Skin of body (tissue), 2 donors: ENCODE measurements around the gene ZNF578. TPM values are rescaled to one million over a fixed set of nuclear protein-coding genes. Genes with fewer than 3 reads are reported as not detected.
A peak's percentile ranks its signal among the peaks of the same experiment; 100 is the strongest.
"Not testable (repeated sequence)": the region's sequence is repeated elsewhere in the genome, so short reads cannot be mapped to it uniquely, and the experiment has no call there.

ENCODE experiments used
- DNase-seq: peaks from one replicate; lab custom pipeline; 2025; lab: John Stamatoyannopoulos, UW
- total RNA-seq: library from RNA; depleted of rRNA; stranded (reverse); fragments of >200 nt; gene quantifications from one replicate; pipeline ENCODE4 v1.2.3, GENCODE V29; 2014

Gene ZNF578
- total RNA-seq: 3.4 TPM

GRCh38 chr19:52453324-52454094 is at the start of gene ZNF578:
TSS of gene ZNF578 (plus strand) at chr19:52453553. CDS start at chr19:52501846, 48,293 bp downstream.
- peak; percentile 88 for DNase-seq

GRCh38 chr19:52410276-52410675 is 43.1 kb upstream of the ZNF578 start:
- DNase-seq: no peak

- no peak for DNase-seq
Measured at GRCh38 chr19:52415711-52416110, 37.6 kb upstream of the ZNF578 start.

GRCh38 chr19:52428937-52429336 is 24.4 kb upstream of the ZNF578 start, which contains the start of gene ZNF534:
TSS of gene ZNF534 (plus strand) at chr19:52429148. CDS start at chr19:52431475, 2,327 bp downstream.
- no peak for DNase-seq

GRCh38 chr19:52442179-52442578 is 11.2 kb upstream of the ZNF578 start:
- DNase-seq: no peak

GRCh38 chr19:52444506-52444905 is 8.8 kb upstream of the ZNF578 start:
- no peak for DNase-seq

- no peak for DNase-seq
Measured at GRCh38 chr19:52451241-52451640, 2.1 kb upstream of the ZNF578 start.

- DNase-seq: no peak
Measured at GRCh38 chr19:52464798-52465470, 11.6 kb downstream of the ZNF578 start.

- no peak for DNase-seq
Measured at GRCh38 chr19:52473655-52474350, 20.4 kb downstream of the ZNF578 start.

GRCh38 chr19:52474351-52475127 is 21.2 kb downstream of the ZNF578 start:
- DNase-seq: no peak

- not testable (repeated sequence) for DNase-seq
Measured at GRCh38 chr19:52484111-52484743, 30.9 kb downstream of the ZNF578 start.

- DNase-seq: not testable (repeated sequence)
Measured at GRCh38 chr19:52485064-52485463, 31.7 kb downstream of the ZNF578 start.

- not testable (repeated sequence) for DNase-seq
Measured at GRCh38 chr19:52485561-52486240, 32.3 kb downstream of the ZNF578 start.

GRCh38 chr19:52492201-52492993 is 39.0 kb downstream of the ZNF578 start:
- DNase-seq: no peak

- DNase-seq: no peak
Measured at GRCh38 chr19:52492994-52493470, 39.7 kb downstream of the ZNF578 start.

- no peak for DNase-seq
Measured at GRCh38 chr19:52494518-52494917, 41.2 kb downstream of the ZNF578 start.

- DNase-seq: no peak
Measured at GRCh38 chr19:52498571-52498970, 45.2 kb downstream of the ZNF578 start.

- not testable (repeated sequence) for DNase-seq
Measured at GRCh38 chr19:52500474-52500873, 47.1 kb downstream of the ZNF578 start.

GRCh38 chr19:52500991-52501390 is 47.6 kb downstream of the ZNF578 start:
- DNase-seq: not testable (repeated sequence)
